Activated CD4-positive, alpha-beta T cell treated with anti-CD3 and anti-CD28 coated beads for 48 hours (primary cell): Measurements from ENCODE around the gene EFNA3.

Source experiments
- DNase-seq: peaks from one replicate; pipeline ENCODE4 v3.0.0-alpha.2; 2020

EFNA3 gene

GRCh38 chr1:155083865-155084721 lies 5.5 kb downstream of the EFNA3 start:
- peak; percentile 61 for DNase-seq

GRCh38 chr1:155084722-155085503 lies 6.3 kb downstream of the EFNA3 start:
- DNase-seq, result peak; percentile 95

- DNase-seq, result peak; percentile 87
These were observed 7.0 kb downstream of the EFNA3 start for GRCh38 chr1:155085504-155086127.

GRCh38 chr1:155086128-155086741 lies 7.6 kb downstream of the EFNA3 start:
- DNase-seq, result peak; percentile 90

GRCh38 chr1:155086856-155087535 lies 8.4 kb downstream of the EFNA3 start:
- DNase-seq, result no peak

GRCh38 chr1:155091071-155092051 lies 12.7 kb downstream of the EFNA3 start:
- DNase-seq, result peak; percentile 89

- no peak for DNase-seq
These were observed 13.5 kb downstream of the EFNA3 start for GRCh38 chr1:155092131-155092530.

GRCh38 chr1:155092641-155093040 lies 14.0 kb downstream of the EFNA3 start:
- DNase-seq, result no peak

- DNase-seq, result no peak
These were observed 15.4 kb downstream of the EFNA3 start for GRCh38 chr1:155093911-155094621.

- no peak for DNase-seq
These were observed 15.9 kb downstream of the EFNA3 start for GRCh38 chr1:155094622-155094948.

GRCh38 chr1:155099331-155099730 lies 20.7 kb downstream of the EFNA3 start:
- no peak for DNase-seq

GRCh38 chr1:155103325-155103724 lies 24.7 kb downstream of the EFNA3 start:
- no peak for DNase-seq

- no peak for DNase-seq
These were observed 26.2 kb downstream of the EFNA3 start for GRCh38 chr1:155104605-155105534.

- DNase-seq, result no peak
These were observed 27.0 kb downstream of the EFNA3 start for GRCh38 chr1:155105604-155106011.

- no peak for DNase-seq
These were observed 28.2 kb downstream of the EFNA3 start for GRCh38 chr1:155106862-155107261.

- no peak for DNase-seq
These were observed 28.9 kb downstream of the EFNA3 start for GRCh38 chr1:155107309-155108264.

- no peak for DNase-seq
These were observed 29.7 kb downstream of the EFNA3 start for GRCh38 chr1:155108296-155108695.

- no peak for DNase-seq
These were observed 31.7 kb downstream of the EFNA3 start for GRCh38 chr1:155110381-155110780.
